ENCODE results near the gene CMTM1. TPM values are rescaled to one million over a fixed set of nuclear protein-coding genes. Genes with fewer than 3 reads are reported as not detected.

The CMTM1 gene
- total and polyA plus RNA-seq, 4 donors: 0.41 to 7.5 (median 2.9) TPM

GRCh38 chr16:66554021-66554420 is 12.2 kb upstream of the CMTM1 start:
- TF ChIP-seq CTCF (IDR thresholded peaks at IDR 0.05; ENCODE audit: control extremely low read depth, extremely low read depth): no peak
- no peak for DNase-seq
- no peak for ATAC-seq (ENCODE audit: insufficient read depth, low FRiP score)
- WGBS, 2 donors: 87 to 94% methylated on average over 3 of the region's 3 CpGs
- Histone ChIP-seq H3K9ac (ENCODE audit: insufficient read depth in 1 of 2, low read length in 2 of 2) (no peak overlapping the region), H3K9me3 (ENCODE audit: control insufficient read depth in 4 of 4, insufficient read depth in 3 of 4, low read length in 3 of 4) (no peaks in the 10 kb centered on the region), H3K27ac (ENCODE audit: low read depth in 1 of 2, low read length in 1 of 2) (no peak overlapping the region), H3K27me3 (ENCODE audit: control insufficient read depth in 3 of 3, insufficient read depth in 3 of 3, low read length in 2 of 3) (no peaks in the 10 kb centered on the region), H3K36me3 (ENCODE audit: control insufficient read depth in 4 of 4, insufficient read depth in 4 of 4, low read length in 4 of 4) (peaks cover 0 to 11% (median 3%) of the 10 kb centered on the region in 4 donors), H3K4me3 (no peak overlapping the region), H3K4me1 (ENCODE audit: control insufficient read depth in 5 of 5, insufficient read depth in 5 of 5, low read length in 5 of 5) (peaks cover 5 to 48% (median 8%) of the 10 kb centered on the region in 5 donors)

GRCh38 chr16:66554495-66554894 is 11.7 kb upstream of the CMTM1 start:
- no peak for TF ChIP-seq CTCF (IDR thresholded peaks at IDR 0.05; ENCODE audit: control extremely low read depth, extremely low read depth)
- ATAC-seq (ENCODE audit: insufficient read depth, low FRiP score) (no peak), DNase-seq (no peak)
- H3K27me3 ChIP-seq (ENCODE audit: control insufficient read depth in 3 of 3, insufficient read depth in 3 of 3, low read length in 2 of 3): no peaks in the 10 kb centered on the region
- H3K9ac ChIP-seq (ENCODE audit: insufficient read depth in 1 of 2, low read length in 2 of 2): no peak overlapping the region
- WGBS, 2 donors: 88 to 90% methylated on average over 6 of the region's 6 CpGs
- peaks cover 0 to 12% (median 3%) of the 10 kb centered on the region in 4 donors for H3K36me3 ChIP-seq (ENCODE audit: control insufficient read depth in 4 of 4, insufficient read depth in 4 of 4, low read length in 4 of 4)
- no peak overlapping the region for H3K4me3 ChIP-seq
- no peaks in the 10 kb centered on the region for H3K9me3 ChIP-seq (ENCODE audit: control insufficient read depth in 4 of 4, insufficient read depth in 3 of 4, low read length in 3 of 4)
- H3K27ac ChIP-seq (ENCODE audit: low read depth in 1 of 2, low read length in 1 of 2): no peak overlapping the region
- H3K4me1 ChIP-seq (ENCODE audit: control insufficient read depth in 5 of 5, insufficient read depth in 5 of 5, low read length in 5 of 5): peaks cover 4 to 43% (median 8%) of the 10 kb centered on the region in 5 donors

DNA sequence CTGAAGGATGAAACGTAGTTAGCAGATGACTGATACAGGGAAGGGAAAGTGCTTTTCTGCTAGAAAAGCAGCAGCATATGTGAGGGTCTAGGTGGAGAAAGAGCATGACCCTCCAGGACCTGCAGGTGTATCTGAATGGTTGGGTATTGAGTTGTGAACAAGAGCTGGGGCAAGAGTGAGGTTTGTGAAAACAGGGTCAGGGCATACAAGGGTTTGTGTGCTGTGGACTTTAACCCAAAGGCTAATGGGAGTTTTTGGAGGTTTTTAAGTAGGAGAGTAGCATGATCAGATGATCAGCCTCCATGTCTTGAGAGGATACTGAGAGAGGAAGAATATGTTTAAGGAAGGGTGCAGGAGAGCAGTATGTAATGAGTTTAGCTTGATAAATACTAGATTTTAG is 6.1 kb upstream of the CMTM1 start:
- H3K4me3 ChIP-seq: no peak overlapping the region
- H3K27ac ChIP-seq (ENCODE audit: low read depth in 1 of 2, low read length in 1 of 2): no peak overlapping the region
- TF ChIP-seq CTCF (IDR thresholded peaks at IDR 0.05; ENCODE audit: control extremely low read depth, extremely low read depth): no peak
- peaks cover 0 to 3% (median 0%) of the 10 kb centered on the region in 5 donors for H3K4me1 ChIP-seq (ENCODE audit: control insufficient read depth in 5 of 5, insufficient read depth in 5 of 5, low read length in 5 of 5)
- WGBS, 2 donors: 79 to 86% methylated on average over 1 of the region's 1 CpG
- H3K27me3 ChIP-seq (ENCODE audit: control insufficient read depth in 3 of 3, insufficient read depth in 3 of 3, low read length in 2 of 3): no peaks in the 10 kb centered on the region
- peaks cover 0 to 27% (median 17%) of the 10 kb centered on the region in 4 donors for H3K36me3 ChIP-seq (ENCODE audit: control insufficient read depth in 4 of 4, insufficient read depth in 4 of 4, low read length in 4 of 4)
- ATAC-seq (ENCODE audit: insufficient read depth, low FRiP score): no peak
- DNase-seq: no peak
- no peaks in the 10 kb centered on the region for H3K9me3 ChIP-seq (ENCODE audit: control insufficient read depth in 4 of 4, insufficient read depth in 3 of 4, low read length in 3 of 4)
- H3K9ac ChIP-seq (ENCODE audit: insufficient read depth in 1 of 2, low read length in 2 of 2): no peak overlapping the region

Measured in lung (tissue), 12 donors.